ENCODE results near the gene MSX1.

Gene MSX1

GRCh38 chr4:4890574-4891255, 31.2 kb downstream of the MSX1 start:
- TF ChIP-seq SIN3A (IDR thresholded peaks at IDR 0.05; ENCODE audit: borderline replicate concordance, insufficient read depth, low read length) = no peak
- TF ChIP-seq, protein P1, sequence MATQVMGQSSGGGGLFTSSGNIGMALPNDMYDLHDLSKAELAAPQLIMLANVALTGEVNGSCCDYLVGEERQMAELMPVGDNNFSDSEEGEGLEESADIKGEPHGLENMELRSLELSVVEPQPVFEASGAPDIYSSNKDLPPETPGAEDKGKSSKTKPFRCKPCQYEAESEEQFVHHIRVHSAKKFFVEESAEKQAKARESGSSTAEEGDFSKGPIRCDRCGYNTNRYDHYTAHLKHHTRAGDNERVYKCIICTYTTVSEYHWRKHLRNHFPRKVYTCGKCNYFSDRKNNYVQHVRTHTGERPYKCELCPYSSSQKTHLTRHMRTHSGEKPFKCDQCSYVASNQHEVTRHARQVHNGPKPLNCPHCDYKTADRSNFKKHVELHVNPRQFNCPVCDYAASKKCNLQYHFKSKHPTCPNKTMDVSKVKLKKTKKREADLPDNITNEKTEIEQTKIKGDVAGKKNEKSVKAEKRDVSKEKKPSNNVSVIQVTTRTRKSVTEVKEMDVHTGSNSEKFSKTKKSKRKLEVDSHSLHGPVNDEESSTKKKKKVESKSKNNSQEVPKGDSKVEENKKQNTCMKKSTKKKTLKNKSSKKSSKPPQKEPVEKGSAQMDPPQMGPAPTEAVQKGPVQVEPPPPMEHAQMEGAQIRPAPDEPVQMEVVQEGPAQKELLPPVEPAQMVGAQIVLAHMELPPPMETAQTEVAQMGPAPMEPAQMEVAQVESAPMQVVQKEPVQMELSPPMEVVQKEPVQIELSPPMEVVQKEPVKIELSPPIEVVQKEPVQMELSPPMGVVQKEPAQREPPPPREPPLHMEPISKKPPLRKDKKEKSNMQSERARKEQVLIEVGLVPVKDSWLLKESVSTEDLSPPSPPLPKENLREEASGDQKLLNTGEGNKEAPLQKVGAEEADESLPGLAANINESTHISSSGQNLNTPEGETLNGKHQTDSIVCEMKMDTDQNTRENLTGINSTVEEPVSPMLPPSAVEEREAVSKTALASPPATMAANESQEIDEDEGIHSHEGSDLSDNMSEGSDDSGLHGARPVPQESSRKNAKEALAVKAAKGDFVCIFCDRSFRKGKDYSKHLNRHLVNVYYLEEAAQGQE (IDR thresholded peaks at IDR 0.05; ENCODE audit: insufficient read depth in 1 of 2, low read depth in 2 of 2, low read length in 2 of 2) = no peak
- TF ChIP-seq TAF1 (IDR thresholded peaks at IDR 0.05; ENCODE audit: borderline replicate concordance, insufficient read depth, low read length) = no peak
- TF ChIP-seq FOXP2 (optimal IDR thresholded peaks at IDR 0.05; ENCODE audit: borderline replicate concordance, extremely low read depth, extremely low read length, insufficient read depth) = no peak
- TF ChIP-seq POLR2AphosphoS5 (IDR thresholded peaks at IDR 0.05; ENCODE audit: low read depth, low read length) = no peak

DNA sequence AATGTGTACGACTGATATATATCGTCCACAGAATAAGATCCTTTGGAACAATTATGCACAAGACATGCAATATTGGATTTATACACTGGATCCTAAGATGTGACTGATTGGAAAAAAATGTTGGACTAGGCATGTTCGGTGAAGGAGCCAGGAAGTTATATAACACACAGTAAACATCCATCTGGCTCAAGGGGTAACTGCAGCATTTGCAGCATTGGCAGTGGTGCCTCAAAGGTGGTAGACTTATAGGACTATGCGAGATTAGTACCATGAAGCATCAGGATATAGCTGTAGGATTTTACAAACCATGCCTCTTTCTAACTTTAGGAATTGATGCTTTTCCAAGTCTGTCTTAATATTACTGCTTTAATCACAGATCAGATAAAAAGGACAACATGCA, 34.3 kb downstream of the MSX1 start:
- TF ChIP-seq SIN3A (IDR thresholded peaks at IDR 0.05; ENCODE audit: borderline replicate concordance, insufficient read depth, low read length) (no peak), POLR2AphosphoS5 (IDR thresholded peaks at IDR 0.05; ENCODE audit: low read depth, low read length) (no peak), FOXP2 (optimal IDR thresholded peaks at IDR 0.05; ENCODE audit: borderline replicate concordance, extremely low read depth, extremely low read length, insufficient read depth) (no peak), TAF1 (IDR thresholded peaks at IDR 0.05; ENCODE audit: borderline replicate concordance, insufficient read depth, low read length) (no peak)
- TF ChIP-seq, protein P1 (IDR thresholded peaks at IDR 0.05; ENCODE audit: insufficient read depth in 1 of 2, low read depth in 2 of 2, low read length in 2 of 2) = no peak

DNA sequence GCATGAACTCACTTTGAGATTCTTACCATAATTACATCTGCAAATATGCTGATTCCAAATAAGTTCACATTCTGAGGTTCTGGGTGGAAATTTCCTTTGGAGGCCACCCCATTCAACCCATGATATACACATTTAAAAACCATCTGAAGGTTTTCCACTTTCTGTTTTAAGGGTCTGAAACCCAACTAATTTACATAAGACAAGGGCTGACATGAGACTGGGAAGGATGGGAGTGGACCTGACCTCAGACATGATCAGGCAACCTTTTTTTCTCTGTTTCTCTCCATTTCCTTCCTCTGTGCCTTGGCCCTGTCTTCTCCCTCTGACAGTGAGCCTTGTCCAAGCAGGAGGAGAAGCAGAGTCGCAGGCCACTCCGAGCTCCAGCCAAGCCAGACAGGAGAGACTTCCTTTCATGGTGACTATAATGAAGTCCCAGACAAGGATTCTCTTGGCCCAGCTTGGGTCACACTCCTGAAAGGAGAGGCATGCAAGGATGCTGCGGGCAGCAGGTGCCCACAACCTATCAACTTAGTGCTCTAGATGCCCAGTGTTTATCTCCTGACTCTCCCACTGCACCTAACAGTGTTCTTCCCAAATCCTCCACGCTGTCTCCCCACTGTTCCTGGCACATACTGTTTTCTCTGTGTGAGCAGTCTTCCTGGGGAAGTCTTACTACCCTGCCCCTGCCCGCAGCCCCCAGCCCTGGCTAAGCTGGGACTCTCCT, 39.9 kb downstream of the MSX1 start:
- TF ChIP-seq, protein P1 (IDR thresholded peaks at IDR 0.05; ENCODE audit: insufficient read depth in 1 of 2, low read depth in 2 of 2, low read length in 2 of 2) = no peak
- TF ChIP-seq POLR2AphosphoS5 (IDR thresholded peaks at IDR 0.05; ENCODE audit: low read depth, low read length) (no peak), FOXP2 (optimal IDR thresholded peaks at IDR 0.05; ENCODE audit: borderline replicate concordance, extremely low read depth, extremely low read length, insufficient read depth) (no peak), TAF1 (IDR thresholded peaks at IDR 0.05; ENCODE audit: borderline replicate concordance, insufficient read depth, low read length) (no peak), SIN3A (IDR thresholded peaks at IDR 0.05; ENCODE audit: borderline replicate concordance, insufficient read depth, low read length) (no peak)

GRCh38 chr4:4901877-4902276, 42.4 kb downstream of the MSX1 start:
- TF ChIP-seq POLR2AphosphoS5 (IDR thresholded peaks at IDR 0.05; ENCODE audit: low read depth, low read length) = no peak
- no peak for TF ChIP-seq SIN3A (IDR thresholded peaks at IDR 0.05; ENCODE audit: borderline replicate concordance, insufficient read depth, low read length)
- TF ChIP-seq TAF1 (IDR thresholded peaks at IDR 0.05; ENCODE audit: borderline replicate concordance, insufficient read depth, low read length) = no peak
- TF ChIP-seq, protein P1 (IDR thresholded peaks at IDR 0.05; ENCODE audit: insufficient read depth in 1 of 2, low read depth in 2 of 2, low read length in 2 of 2) = no peak
- no peak for TF ChIP-seq FOXP2 (optimal IDR thresholded peaks at IDR 0.05; ENCODE audit: borderline replicate concordance, extremely low read depth, extremely low read length, insufficient read depth)

All from PFSK-1 (cell line).